ENCODE data around the gene EFEMP1.

Gene EFEMP1

GRCh38 chr2:55826246-55826645 is 97.3 kb downstream of the EFEMP1 start:
- no peak for DNase-seq (ENCODE audit: low spot score)

DNA sequence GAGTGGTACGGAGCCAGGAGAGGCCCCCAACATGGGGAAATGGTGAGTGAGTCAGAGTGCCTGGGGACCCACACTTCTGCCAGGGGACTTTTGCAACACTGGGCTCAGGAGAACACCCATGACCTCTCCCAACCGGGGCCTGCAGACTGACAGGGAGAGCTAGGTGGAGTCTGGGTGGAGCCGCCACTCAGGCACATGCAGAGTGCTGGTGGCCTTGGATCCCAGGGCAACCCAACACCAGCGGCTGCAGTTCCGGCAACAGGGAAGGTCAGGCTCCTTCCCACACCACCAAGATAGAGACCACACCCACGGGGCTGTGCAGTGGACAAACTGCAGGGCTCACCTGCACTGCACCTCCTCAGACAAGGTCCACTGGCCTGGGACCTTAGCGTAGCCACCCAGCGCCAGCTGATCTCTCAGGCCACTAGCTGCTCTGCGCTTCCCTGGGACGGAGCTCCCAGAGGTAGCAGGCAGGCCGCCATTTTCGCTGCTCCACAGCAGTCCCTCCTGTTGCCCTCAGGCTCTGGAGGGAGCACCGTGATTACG is 99.0 kb downstream of the EFEMP1 start:
- DNase-seq (ENCODE audit: low spot score), result no peak
